ENCODE measurements around the gene NFIB. TPM values are rescaled to one million over a fixed set of nuclear protein-coding genes. Genes with fewer than 3 reads are reported as not detected.

The NFIB gene
- total RNA-seq, 1 experiment from 2014 or later, result 0.61 TPM

GRCh38 chr9:14279671-14280070, 34.3 kb downstream of the NFIB start:
- no peaks in the 10 kb centered on the region for H3K36me3 Mint-ChIP-seq (ENCODE audit: insufficient read depth, unreplicated experiment)
- H3K27ac Mint-ChIP-seq (ENCODE audit: unreplicated experiment), result no peak overlapping the region
- H3K9me3 ChIP-seq, result no peaks in the 10 kb centered on the region
- no peak for DNase-seq
- H3K27me3 ChIP-seq (replicated peaks; ENCODE audit: control insufficient read depth, insufficient read depth, low read length), result no peaks in the 10 kb centered on the region
- no peaks in the 10 kb centered on the region for H3K27me3 Mint-ChIP-seq (ENCODE audit: insufficient read depth, unreplicated experiment)
- no peaks in the 10 kb centered on the region for H3K9me3 Mint-ChIP-seq (ENCODE audit: unreplicated experiment)
- no peak overlapping the region for H3K4me3 Mint-ChIP-seq (ENCODE audit: unreplicated experiment)
- peaks cover 11% of the 10 kb centered on the region; the same call in 1 of the 2 replicates for H3K4me1 ChIP-seq
- TF ChIP-seq CTCF (IDR thresholded peaks at IDR 0.05; ENCODE audit: insufficient read depth in 1 of 2, low read depth in 1 of 2, low read length in 1 of 2, severe bottlenecking in 1 of 2, unreplicated experiment in 1 of 2), result no peak
- ChIA-PET POLR2A (no interaction called here), CTCF (no interaction called here)
- no peak overlapping the region for H3K4me3 ChIP-seq (ENCODE audit: low read depth, low read length)
- BruUV-seq (replicated peaks), result no TSS peak
- H3K36me3 ChIP-seq (ENCODE audit: control insufficient read depth, insufficient read depth, low read length), result no peaks in the 10 kb centered on the region
- intact Hi-C loops (cut with micrococcal nuclease; ENCODE audit: unreplicated experiment), result no loop called here
- peaks cover 8% of the 10 kb centered on the region for H3K4me1 Mint-ChIP-seq (ENCODE audit: low read depth, unreplicated experiment)

- H3K36me3 ChIP-seq (ENCODE audit: control insufficient read depth, insufficient read depth, low read length), result no peaks in the 10 kb centered on the region
- no TSS peak for BruUV-seq (replicated peaks)
- Mint-ChIP-seq H3K4me3 (ENCODE audit: unreplicated experiment) (no peak overlapping the region), H3K36me3 (ENCODE audit: insufficient read depth, unreplicated experiment) (no peaks in the 10 kb centered on the region), H3K4me1 (ENCODE audit: low read depth, unreplicated experiment) (peaks cover 3% of the 10 kb centered on the region), H3K27ac (ENCODE audit: unreplicated experiment) (no peak overlapping the region), H3K9me3 (ENCODE audit: unreplicated experiment) (no peaks in the 10 kb centered on the region), H3K27me3 (ENCODE audit: insufficient read depth, unreplicated experiment) (no peaks in the 10 kb centered on the region)
- no peak for DNase-seq
- H3K9me3 ChIP-seq, result no peaks in the 10 kb centered on the region
- no peaks in the 10 kb centered on the region for H3K27me3 ChIP-seq (replicated peaks; ENCODE audit: control insufficient read depth, insufficient read depth, low read length)
- H3K4me1 ChIP-seq, result peaks cover 7% of the 10 kb centered on the region; the same call in 1 of the 2 replicates
- intact Hi-C loops (cut with micrococcal nuclease; ENCODE audit: unreplicated experiment), result no loop called here
- CTCF ChIA-PET, result no interaction called here
- POLR2A ChIA-PET, result no interaction called here
- no peak for TF ChIP-seq CTCF (IDR thresholded peaks at IDR 0.05; ENCODE audit: insufficient read depth in 1 of 2, low read depth in 1 of 2, low read length in 1 of 2, severe bottlenecking in 1 of 2, unreplicated experiment in 1 of 2)
- H3K4me3 ChIP-seq (ENCODE audit: low read depth, low read length), result no peak overlapping the region
These were observed 35.6 kb downstream of the NFIB start for GRCh38 chr9:14278291-14278721.

GRCh38 chr9:14277761-14278160, 36.2 kb downstream of the NFIB start:
- intact Hi-C loops (cut with micrococcal nuclease; ENCODE audit: unreplicated experiment), result no loop called here
- Mint-ChIP-seq H3K4me1 (ENCODE audit: low read depth, unreplicated experiment) (no peaks in the 10 kb centered on the region), H3K36me3 (ENCODE audit: insufficient read depth, unreplicated experiment) (no peaks in the 10 kb centered on the region), H3K27ac (ENCODE audit: unreplicated experiment) (no peak overlapping the region), H3K27me3 (ENCODE audit: insufficient read depth, unreplicated experiment) (no peaks in the 10 kb centered on the region), H3K4me3 (ENCODE audit: unreplicated experiment) (no peak overlapping the region), H3K9me3 (ENCODE audit: unreplicated experiment) (no peaks in the 10 kb centered on the region)
- TF ChIP-seq CTCF (IDR thresholded peaks at IDR 0.05; ENCODE audit: insufficient read depth in 1 of 2, low read depth in 1 of 2, low read length in 1 of 2, severe bottlenecking in 1 of 2, unreplicated experiment in 1 of 2), result no peak
- CTCF ChIA-PET, result interaction anchor here (0.6 kb wide), 1 partner anchor 24 kb away, joined by 3 read pairs; no protein-coding TSS in a partner anchor
- H3K4me1 ChIP-seq, result peaks cover 1% of the 10 kb centered on the region; the same call in 1 of the 2 replicates
- POLR2A ChIA-PET, result no interaction called here
- DNase-seq, result no peak
- H3K4me3 ChIP-seq (ENCODE audit: low read depth, low read length), result no peak overlapping the region
- no peaks in the 10 kb centered on the region for H3K9me3 ChIP-seq
- H3K27me3 ChIP-seq (replicated peaks; ENCODE audit: control insufficient read depth, insufficient read depth, low read length), result no peaks in the 10 kb centered on the region
- H3K36me3 ChIP-seq (ENCODE audit: control insufficient read depth, insufficient read depth, low read length), result no peaks in the 10 kb centered on the region
- BruUV-seq (replicated peaks), result no TSS peak
